DND-41 (cell line): ENCODE results near the gene FAM193A.

Source experiments
- CTCF ChIP-seq: IDR thresholded peaks from 2 replicates; pipeline ENCODE4 v1.5.1; 2012; ENCODE audit warnings: borderline replicate concordance, low read length, moderate library complexity, mild to moderate bottlenecking; ENCODE audit not compliant: poor library complexity, severe bottlenecking; ENCODE audit errors: extremely low read depth
- EZH2 ChIP-seq: IDR thresholded peaks from 3 replicates; pipeline ENCODE4 v1.6.1; 2012; ENCODE audit warnings: borderline replicate concordance, low read depth, mild to moderate bottlenecking, moderate library complexity, low read length, inconsistent platforms; ENCODE audit not compliant: severe bottlenecking

- TF ChIP-seq CTCF (no peak), EZH2 (no peak)
These were observed 155.5 kb downstream of the FAM193A start for GRCh38 chr4:2691952-2692435.
